Activated T-helper 1 cell treated with anti-CD3 and anti-CD28 coated beads, Interleukin-12 subunit alpha, Interleukin-12 subunit beta, Interleukin-2, Interleukin-4 antibody, amounts not matched to agents 30 ng/mL and 10 ng/mL and 1 ng/mL, durations not matched to agents 14 hours and 24 hours and 36 hours (primary cell): ENCODE data around the gene SPSB2. TPM values are rescaled to one million over a fixed set of nuclear protein-coding genes. Genes with fewer than 3 reads are reported as not detected.

Experiments used
- DNase-seq: peaks from one replicate; pipeline ENCODE4 v3.0.0; 2021; ENCODE audit warnings: low spot score
- H3K27ac Mint-ChIP-seq: one replicate; pipeline ENCODE4 v1.8.0; 2021; ENCODE audit warnings: mild to moderate bottlenecking, mixed read lengths
- H3K27me3 Mint-ChIP-seq: one replicate; pipeline ENCODE4 v1.8.0; 2022; ENCODE audit warnings: mild to moderate bottlenecking, moderate library complexity, mixed read lengths; ENCODE audit not compliant: insufficient read depth
- H3K36me3 Mint-ChIP-seq: one replicate; pipeline ENCODE4 v1.8.0; 2021; ENCODE audit warnings: low read depth, mixed read lengths
- H3K4me1 Mint-ChIP-seq: one replicate; pipeline ENCODE4 v1.8.0; 2021; ENCODE audit warnings: low read depth, mixed read lengths
- H3K4me3 Mint-ChIP-seq: one replicate; pipeline ENCODE4 v1.8.0; 2021; ENCODE audit warnings: mild to moderate bottlenecking, moderate library complexity, mixed read lengths
- H3K9me3 Mint-ChIP-seq: one replicate; pipeline ENCODE4 v1.8.0; 2021; ENCODE audit warnings: mixed read lengths
- intact Hi-C: fragments of 100-400 bp; cut with micrococcal nuclease; formaldehyde crosslinking; loops from one replicate; pipeline ENCODE4 v1.15.1; 2024
- total RNA-seq: library from RNA; stranded (reverse); gene quantifications from 2 replicates; pipeline ENCODE4 v1.2.3, GENCODE V29; 2022

SPSB2 gene, protein sequence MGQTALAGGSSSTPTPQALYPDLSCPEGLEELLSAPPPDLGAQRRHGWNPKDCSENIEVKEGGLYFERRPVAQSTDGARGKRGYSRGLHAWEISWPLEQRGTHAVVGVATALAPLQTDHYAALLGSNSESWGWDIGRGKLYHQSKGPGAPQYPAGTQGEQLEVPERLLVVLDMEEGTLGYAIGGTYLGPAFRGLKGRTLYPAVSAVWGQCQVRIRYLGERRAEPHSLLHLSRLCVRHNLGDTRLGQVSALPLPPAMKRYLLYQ
- total RNA-seq = 3.4 and 4.7 TPM in 2 replicates

DNA sequence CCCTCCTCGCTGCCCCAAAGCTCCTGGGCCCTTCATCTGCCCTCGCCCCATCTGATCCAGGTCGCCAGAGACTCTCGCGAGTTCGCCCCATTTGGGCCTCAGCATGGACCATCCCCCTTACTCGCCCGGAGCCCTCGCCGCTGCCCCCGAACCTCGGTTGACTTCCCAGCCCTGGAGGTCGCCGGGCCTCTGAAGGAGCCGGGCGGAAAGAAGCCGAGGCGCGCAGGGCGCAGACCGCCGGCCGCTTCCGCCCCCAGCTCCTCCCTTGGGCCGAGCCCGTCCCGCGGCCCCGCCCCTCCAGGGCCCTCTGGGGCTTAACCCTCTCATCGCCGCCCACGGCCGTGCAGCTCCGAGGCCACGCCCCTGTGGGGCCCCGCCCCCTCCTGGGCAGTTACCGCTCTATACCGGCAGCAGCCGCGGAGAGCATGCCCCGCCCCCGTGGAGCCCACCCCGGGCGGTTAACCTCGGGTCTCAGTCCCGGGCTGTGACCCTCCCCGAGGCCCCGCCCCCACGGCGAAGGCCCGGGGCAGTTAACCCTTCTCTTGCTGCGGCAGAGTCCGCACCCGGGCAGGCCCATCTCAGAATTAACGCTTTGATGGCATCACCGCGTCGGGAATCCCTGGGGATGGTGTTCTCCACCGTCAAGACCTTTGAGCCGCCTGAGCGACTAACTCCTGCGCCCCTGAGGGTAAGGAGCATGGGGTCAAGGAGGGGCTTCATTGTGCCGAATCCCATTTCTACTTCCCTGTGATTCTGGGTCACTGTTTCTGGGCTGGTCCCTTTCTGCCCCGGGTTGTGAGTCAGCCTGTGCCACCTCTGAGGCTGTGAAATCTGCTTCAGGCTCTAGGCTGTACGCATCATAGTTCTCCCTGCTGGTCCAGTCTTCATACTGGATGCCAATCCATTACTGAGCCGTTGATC lies at the start of gene SPSB2:
TSS of gene SPSB2 (minus strand) at position 210 of the 921 bp plus-strand sequence. CDS start 402 bp downstream, outside the sequence.
- peaks cover 48% of the 10 kb centered on the region for H3K36me3 Mint-ChIP-seq
- peak within 1 kb of the TSS; percentile 96 for H3K4me3 Mint-ChIP-seq
- H3K27ac Mint-ChIP-seq = peak within 1 kb of the TSS; percentile 86
- DNase-seq = peak; percentile 99
- no peaks in the 10 kb centered on the region for H3K9me3 Mint-ChIP-seq
- intact Hi-C loops = loop anchor here (1.0 to 5.0 kb wide), 14 partner anchors 18 to 381 kb away; partner anchors contain the start of genes C1RL, COPS7A, EMG1 and ENO2
- no peaks in the 10 kb centered on the region for H3K27me3 Mint-ChIP-seq
- peaks cover 56% of the 10 kb centered on the region for H3K4me1 Mint-ChIP-seq

DNA sequence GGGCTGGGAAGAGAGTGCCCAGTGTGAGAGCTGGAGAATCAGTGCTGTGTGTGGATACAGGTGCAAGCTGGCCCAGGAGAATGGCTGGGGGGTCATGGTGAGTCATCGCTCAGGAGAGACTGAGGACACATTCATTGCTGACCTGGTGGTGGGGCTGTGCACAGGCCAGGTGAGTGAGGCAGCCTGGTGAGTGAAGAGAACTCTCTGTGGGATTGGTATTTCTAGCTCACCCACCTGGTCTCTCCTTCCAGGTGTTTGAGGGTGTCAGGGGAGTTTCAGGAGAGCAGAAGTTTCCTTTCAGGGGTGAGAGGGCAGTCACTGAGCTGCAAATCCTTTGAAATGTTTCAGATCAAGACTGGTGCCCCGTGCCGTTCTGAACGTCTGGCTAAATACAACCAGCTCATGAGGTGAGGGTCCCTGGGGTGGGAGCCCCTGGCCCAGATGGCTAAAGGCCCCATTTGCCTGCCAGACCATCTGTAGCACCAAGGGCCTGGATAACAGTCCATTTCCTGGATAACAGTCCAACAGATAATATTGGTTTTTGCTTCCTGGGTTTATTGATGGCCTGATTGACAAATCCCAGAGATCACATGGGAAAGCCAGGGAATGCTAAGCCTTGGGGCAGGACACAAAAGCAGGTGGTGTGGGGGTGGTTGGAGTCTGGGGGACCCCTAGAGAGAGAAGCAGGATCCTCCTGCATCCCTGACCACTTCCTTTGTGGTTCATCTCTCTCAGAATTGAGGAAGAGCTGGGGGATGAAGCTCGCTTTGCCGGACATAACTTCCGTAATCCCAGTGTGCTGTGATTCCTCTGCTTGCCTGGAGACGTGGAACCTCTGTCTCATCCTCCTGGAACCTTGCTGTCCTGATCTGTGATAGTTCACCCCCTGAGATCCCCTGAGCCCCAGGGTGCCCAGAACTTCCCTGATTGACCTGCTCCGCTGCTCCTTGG lies 49.2 kb upstream of the SPSB2 start:
- Mint-ChIP-seq H3K4me3 (no peak overlapping the region), H3K27ac (no peak overlapping the region), H3K27me3 (peaks cover 3% of the 10 kb centered on the region), H3K9me3 (no peaks in the 10 kb centered on the region), H3K4me1 (peaks cover 40% of the 10 kb centered on the region), H3K36me3 (peaks cover 33% of the 10 kb centered on the region)
- intact Hi-C loops = no loop called here
- DNase-seq = no peak

DNA sequence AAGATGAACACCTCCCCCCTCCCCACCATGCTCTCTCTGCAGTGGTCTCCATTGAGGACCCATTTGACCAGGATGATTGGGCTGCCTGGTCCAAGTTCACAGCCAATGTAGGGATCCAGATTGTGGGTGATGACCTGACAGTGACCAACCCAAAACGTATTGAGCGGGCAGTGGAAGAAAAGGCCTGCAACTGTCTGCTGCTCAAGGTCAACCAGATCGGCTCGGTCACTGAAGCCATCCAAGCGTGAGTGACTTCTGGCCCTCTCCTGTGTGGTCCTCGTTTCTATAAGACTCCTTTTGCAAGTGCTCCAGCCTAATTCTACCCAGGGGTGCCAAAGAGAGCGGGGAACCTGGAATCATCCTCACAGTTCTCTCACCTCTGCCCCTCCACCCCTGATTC lies 48.4 kb upstream of the SPSB2 start:
- no peak overlapping the region for H3K27ac Mint-ChIP-seq
- intact Hi-C loops = no loop called here

DNA sequence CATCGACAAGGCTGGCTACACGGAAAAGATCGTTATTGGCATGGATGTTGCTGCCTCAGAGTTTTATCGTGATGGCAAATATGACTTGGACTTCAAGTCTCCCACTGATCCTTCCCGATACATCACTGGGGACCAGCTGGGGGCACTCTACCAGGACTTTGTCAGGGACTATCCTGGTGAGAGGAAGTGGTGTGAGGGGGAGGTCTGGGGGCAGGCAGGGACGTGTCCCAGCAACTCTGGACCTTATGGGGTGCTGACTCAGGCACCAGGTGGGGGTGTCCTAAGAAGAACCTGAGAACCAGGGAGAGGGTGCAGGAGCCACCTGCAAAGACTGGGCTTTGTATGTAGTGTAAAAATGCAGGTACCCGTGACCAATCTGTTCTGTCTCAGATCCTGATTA lies 46.5 kb upstream of the SPSB2 start:
- Mint-ChIP-seq H3K36me3 (peaks cover 46% of the 10 kb centered on the region), H3K9me3 (no peaks in the 10 kb centered on the region), H3K4me3 (no peak overlapping the region), H3K27ac (peak overlapping the region; percentile 56), H3K27me3 (no peaks in the 10 kb centered on the region), H3K4me1 (peaks cover 54% of the 10 kb centered on the region)
- DNase-seq = no peak
- intact Hi-C loops = no loop called here

More for the DNA sequence above, 48.4 kb upstream of the SPSB2 start:
- Mint-ChIP-seq H3K27me3 (no peaks in the 10 kb centered on the region), H3K9me3 (no peaks in the 10 kb centered on the region), H3K4me3 (no peak overlapping the region), H3K4me1 (peaks cover 42% of the 10 kb centered on the region), H3K36me3 (peaks cover 38% of the 10 kb centered on the region)
- no peak for DNase-seq

DNA sequence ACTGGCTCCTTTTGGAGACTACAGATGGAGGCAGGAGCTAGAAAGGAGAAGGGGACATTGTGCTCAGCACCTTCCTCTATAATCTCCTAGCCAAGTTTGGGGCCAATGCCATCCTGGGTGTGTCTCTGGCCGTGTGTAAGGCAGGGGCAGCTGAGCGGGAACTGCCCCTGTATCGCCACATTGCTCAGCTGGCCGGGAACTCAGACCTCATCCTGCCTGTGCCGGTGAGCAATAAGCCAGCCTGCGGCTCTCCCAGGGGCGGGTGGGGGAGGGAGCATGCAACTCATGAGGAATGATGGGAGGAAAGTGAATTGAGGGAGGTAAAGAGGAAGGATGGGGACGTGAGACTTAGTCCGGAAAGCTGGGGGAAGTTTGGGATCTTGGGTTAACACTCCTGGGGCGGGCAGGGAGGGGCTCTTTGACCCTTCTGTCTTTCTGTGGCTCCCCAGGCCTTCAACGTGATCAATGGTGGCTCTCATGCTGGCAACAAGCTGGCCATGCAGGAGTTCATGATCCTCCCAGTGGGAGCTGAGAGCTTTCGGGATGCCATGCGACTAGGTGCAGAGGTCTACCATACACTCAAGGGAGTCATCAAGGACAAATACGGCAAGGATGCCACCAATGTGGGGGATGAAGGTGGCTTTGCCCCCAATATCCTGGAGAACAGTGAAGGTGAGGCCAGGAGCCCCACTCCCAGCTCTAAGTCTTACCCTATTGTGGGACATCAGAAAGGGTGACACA lies 44.6 kb upstream of the SPSB2 start:
- intact Hi-C loops = no loop called here
- DNase-seq = no peak
- peaks cover 57% of the 10 kb centered on the region for H3K4me1 Mint-ChIP-seq
- no peaks in the 10 kb centered on the region for H3K27me3 Mint-ChIP-seq
- peaks cover 38% of the 10 kb centered on the region for H3K36me3 Mint-ChIP-seq
- H3K27ac Mint-ChIP-seq = no peak overlapping the region
- H3K4me3 Mint-ChIP-seq = no peak overlapping the region
- no peaks in the 10 kb centered on the region for H3K9me3 Mint-ChIP-seq

DNA sequence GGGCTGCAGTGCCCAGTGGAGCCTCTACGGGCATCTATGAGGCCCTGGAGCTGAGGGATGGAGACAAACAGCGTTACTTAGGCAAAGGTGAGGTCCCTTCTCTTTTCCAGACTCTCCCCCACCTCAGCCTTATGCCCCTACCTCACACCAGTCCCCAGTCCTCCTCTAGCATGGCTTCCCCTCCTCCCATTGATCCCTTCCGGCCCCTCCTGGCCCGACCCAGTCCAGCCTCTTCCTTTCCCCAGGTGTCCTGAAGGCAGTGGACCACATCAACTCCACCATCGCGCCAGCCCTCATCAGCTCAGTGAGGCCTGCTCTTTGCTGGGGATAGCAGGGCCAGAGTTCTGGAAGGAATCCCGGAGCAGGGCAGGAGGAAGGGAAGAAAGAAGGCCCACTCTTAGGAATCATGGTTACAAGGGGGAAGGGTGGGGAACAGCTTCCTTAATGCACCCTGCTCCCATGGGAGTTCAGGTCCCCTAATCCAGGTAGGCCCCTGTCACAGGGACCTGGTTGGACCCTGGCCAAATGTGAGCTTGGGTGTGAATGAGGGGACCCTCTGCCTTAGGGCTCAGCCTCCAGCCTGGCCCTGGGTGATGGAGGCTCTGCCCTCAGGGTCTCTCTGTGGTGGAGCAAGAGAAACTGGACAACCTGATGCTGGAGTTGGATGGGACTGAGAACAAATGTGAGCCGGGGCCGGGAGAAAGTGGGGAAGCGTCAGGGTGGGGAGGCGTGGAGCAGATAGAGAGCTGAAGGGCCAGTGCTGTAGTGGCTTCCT lies 43.5 kb upstream of the SPSB2 start:
- Mint-ChIP-seq H3K4me1 (peaks cover 60% of the 10 kb centered on the region), H3K9me3 (no peaks in the 10 kb centered on the region), H3K4me3 (peak overlapping the region; percentile 96), H3K36me3 (peaks cover 33% of the 10 kb centered on the region), H3K27me3 (no peaks in the 10 kb centered on the region), H3K27ac (peak overlapping the region; percentile 63)
- DNase-seq = no peak
- intact Hi-C loops = no loop called here

DNA sequence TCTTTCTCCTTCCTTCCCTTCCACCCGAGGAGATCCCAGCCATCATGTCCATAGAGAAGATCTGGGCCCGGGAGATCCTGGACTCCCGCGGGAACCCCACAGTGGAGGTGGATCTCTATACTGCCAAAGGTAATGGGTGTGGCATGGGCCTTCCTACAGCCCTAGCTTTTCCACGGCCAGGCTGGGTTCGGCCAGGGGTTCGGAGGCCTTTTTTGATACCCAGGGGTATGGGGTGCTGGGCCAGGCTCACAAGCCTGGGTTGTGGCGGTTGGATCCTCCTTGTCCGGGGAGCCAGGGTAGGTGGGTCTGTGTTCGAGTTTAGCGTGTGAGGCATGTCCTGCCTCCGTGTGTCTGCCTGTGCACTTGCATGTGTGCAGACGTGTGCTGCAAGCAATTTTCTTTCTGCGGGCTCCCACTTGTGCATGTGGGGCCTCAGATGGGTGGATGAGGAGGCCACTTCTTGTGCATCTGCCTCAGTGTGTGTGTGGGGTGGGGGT lies 42.7 kb upstream of the SPSB2 start:
- peaks cover 60% of the 10 kb centered on the region for H3K4me1 Mint-ChIP-seq
- intact Hi-C loops = loop anchor here (1.0 to 2.0 kb wide), 3 partner anchors 8 to 43 kb away; partner anchors contain the start of gene SPSB2
- no peaks in the 10 kb centered on the region for H3K9me3 Mint-ChIP-seq
- DNase-seq = no peak
- H3K36me3 Mint-ChIP-seq = peaks cover 28% of the 10 kb centered on the region
- peak overlapping the region; percentile 96 for H3K4me3 Mint-ChIP-seq
- H3K27me3 Mint-ChIP-seq = no peaks in the 10 kb centered on the region
- peak overlapping the region; percentile 88 for H3K27ac Mint-ChIP-seq

DNA sequence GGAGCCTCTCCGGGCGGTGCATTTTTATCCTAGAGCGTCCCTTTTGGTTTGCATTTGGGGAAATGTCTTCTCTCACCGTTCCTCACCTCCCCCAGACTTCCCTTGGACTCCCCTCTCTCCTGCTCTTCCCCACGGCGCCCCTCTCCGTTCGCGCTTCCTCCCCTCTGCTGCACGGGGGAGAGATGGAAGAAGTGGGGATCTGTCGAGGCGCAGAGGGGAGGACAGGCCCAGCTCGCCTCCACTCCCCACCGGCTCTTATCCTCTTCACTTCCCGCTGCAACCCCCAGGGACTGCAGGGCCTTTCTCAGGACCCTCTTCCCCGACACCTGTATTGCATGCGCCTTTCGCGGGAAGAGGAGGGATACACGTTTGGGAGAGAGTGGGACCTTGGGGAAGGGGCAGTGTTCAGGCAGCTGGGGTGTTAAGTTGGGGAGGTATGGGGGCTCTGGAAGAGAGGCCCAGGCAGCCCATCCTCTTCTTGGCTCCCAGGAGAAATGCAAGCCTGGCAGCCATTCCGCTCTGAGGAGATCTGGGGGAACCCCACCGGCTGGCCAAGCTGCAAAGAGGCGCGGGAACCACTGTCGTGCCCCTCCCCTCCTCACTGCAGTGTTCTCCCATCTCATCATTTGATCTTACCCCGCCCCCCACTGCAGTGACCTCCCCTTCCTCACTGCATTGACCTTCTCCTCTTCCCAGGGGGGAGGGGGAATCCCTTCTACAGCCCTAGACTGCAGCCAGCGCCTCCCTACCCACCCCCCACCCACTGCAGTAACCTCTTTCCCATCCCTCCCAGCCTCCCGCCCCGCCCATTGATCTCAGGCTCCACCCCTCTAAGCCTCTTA lies 42.1 kb upstream of the SPSB2 start:
- Mint-ChIP-seq H3K4me3 (peak overlapping the region; percentile 96), H3K9me3 (no peaks in the 10 kb centered on the region), H3K36me3 (peaks cover 28% of the 10 kb centered on the region), H3K4me1 (peaks cover 60% of the 10 kb centered on the region), H3K27ac (peak overlapping the region; percentile 88), H3K27me3 (no peaks in the 10 kb centered on the region)
- DNase-seq = no peak
- intact Hi-C loops = loop anchor here (1.0 to 2.0 kb wide), 5 partner anchors 9 to 42 kb away; partner anchors contain the start of genes LRRC23 and SPSB2

DNA sequence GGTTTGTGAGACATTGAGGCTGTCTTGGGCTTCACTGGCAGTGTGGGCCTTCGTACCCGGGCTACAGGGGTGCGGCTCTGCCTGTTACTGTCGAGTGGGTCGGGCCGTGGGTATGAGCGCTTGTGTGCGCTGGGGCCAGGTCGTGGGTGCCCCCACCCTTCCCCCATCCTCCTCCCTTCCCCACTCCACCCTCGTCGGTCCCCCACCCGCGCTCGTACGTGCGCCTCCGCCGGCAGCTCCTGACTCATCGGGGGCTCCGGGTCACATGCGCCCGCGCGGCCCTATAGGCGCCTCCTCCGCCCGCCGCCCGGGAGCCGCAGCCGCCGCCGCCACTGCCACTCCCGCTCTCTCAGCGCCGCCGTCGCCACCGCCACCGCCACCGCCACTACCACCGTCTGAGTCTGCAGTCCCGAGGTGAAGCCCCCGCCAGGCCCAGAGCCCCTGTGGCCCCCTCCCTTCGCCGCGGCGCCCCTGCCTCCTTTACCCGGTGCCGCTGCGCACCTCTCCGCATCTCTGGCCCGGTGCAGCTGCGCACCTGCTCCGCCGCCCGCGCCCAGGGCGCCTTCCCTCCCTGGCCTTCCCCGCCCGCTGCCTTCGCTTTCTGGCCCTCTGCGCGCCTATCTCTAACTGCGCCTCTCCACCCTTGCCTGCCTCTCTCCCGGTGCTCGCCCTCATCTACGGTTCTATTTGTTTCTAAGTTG lies 41.3 kb upstream of the SPSB2 start, which contains the start of gene ENO2:
TSS of gene ENO2 (plus strand) at position 335 of the 701 bp plus-strand sequence. CDS start 1,253 bp downstream, outside the sequence.
- peak within 1 kb of the TSS; percentile 96 for H3K4me3 Mint-ChIP-seq
- intact Hi-C loops = loop anchor here (1.0 to 2.0 kb wide), 4 partner anchors 10 to 42 kb away; partner anchors contain the start of genes LRRC23 and SPSB2
- H3K36me3 Mint-ChIP-seq = peaks cover 20% of the 10 kb centered on the region
- no peaks in the 10 kb centered on the region for H3K27me3 Mint-ChIP-seq
- H3K4me1 Mint-ChIP-seq = peaks cover 52% of the 10 kb centered on the region
- peak within 1 kb of the TSS; percentile 88 for H3K27ac Mint-ChIP-seq
- H3K9me3 Mint-ChIP-seq = no peaks in the 10 kb centered on the region
- peak; percentile 77 for DNase-seq
